Tibial nerve (tissue), 4 donors: Measurements from ENCODE around the gene NIT1.

Source experiments
- EP300 ChIP-seq, 2 donors: sonication (generic); formaldehyde crosslinking; IDR thresholded peaks; one replicate each; pipeline ENCODE4 v1.6.1; 2017; ENCODE audit warnings: antibody characterized with exemption in 2 of 2, mild to moderate bottlenecking in 1 of 2
- POLR2A ChIP-seq, 2 donors: fragments of 450-650 bp; IDR thresholded peaks; one replicate each; pipeline ENCODE4 v1.6.1; 2017; ENCODE audit warnings: antibody characterized with exemption in 2 of 2, mild to moderate bottlenecking in 2 of 2, moderate library complexity in 2 of 2
- TF ChIP-seq, protein P1 (sequence below), 5 experiments: fragments of 200-600 bp in 3 of 5; fragments of 450-650 bp in 2 of 5; sonication (generic) in 3 of 5; IDR thresholded peaks; one replicate each; pipeline ENCODE4 v1.5.1; 2016 to 2019; ENCODE audit warnings: antibody characterized with exemption in 5 of 5, mild to moderate bottlenecking in 3 of 5, moderate library complexity in 2 of 5

DNA sequence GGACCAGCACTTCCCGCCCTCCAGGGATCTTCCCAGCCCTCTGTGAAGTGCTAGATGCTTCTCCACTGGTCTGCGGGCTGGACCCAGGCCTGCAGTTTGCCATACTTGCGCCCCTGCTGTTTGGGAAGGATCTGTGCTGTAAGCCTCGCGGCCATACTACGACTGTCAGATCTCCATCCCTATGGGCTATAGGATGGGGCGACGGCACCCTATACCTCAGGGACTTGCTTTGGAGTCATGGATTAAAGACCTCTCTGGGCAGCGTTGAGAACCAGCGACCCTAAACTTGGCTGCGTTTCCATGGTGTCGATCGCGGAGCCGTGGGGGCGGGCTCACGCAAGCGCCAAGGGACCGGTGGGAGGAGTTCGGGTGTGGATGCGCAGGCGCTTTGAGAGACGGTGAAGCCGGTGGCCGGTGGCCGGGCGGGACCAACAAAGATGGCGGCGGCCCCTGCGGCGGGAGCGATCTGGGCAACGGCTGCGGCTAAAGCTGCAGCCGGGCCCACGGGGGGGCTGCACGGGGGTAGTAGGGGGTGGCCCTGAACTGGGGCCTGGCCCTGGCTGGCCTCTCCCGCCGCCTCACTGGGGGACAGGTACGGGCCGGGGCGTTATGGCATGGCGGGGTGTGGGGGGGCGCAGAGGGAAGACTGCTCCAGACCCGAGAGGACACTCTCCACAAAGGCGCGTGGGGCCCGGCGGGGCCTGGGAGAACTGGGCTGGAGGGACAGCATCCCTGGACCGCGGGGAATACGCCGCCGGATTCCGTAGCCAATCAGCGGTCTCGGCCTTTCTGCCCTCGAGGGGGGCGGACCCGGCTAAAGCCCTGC lies 41.4 kb downstream of the NIT1 start, which contains the start of gene USP21:
- TF ChIP-seq, protein P1, sequence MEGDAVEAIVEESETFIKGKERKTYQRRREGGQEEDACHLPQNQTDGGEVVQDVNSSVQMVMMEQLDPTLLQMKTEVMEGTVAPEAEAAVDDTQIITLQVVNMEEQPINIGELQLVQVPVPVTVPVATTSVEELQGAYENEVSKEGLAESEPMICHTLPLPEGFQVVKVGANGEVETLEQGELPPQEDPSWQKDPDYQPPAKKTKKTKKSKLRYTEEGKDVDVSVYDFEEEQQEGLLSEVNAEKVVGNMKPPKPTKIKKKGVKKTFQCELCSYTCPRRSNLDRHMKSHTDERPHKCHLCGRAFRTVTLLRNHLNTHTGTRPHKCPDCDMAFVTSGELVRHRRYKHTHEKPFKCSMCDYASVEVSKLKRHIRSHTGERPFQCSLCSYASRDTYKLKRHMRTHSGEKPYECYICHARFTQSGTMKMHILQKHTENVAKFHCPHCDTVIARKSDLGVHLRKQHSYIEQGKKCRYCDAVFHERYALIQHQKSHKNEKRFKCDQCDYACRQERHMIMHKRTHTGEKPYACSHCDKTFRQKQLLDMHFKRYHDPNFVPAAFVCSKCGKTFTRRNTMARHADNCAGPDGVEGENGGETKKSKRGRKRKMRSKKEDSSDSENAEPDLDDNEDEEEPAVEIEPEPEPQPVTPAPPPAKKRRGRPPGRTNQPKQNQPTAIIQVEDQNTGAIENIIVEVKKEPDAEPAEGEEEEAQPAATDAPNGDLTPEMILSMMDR (IDR thresholded peaks at IDR 0.05): peak in 3 of 5 experiments; percentile 19 to 32 (median 22)
- TF ChIP-seq POLR2A (IDR thresholded peaks at IDR 0.05) (peak; percentile 32 to 63), EP300 (IDR thresholded peaks at IDR 0.05) (peak; percentile 30 to 90)
